GM18502 (cell line): ENCODE data around the gene FBXW5.

ENCODE experiments used
- ATAC-seq: cut with Tn5 transposase; IDR thresholded peaks from one replicate; pipeline ENCODE4 v1.9.1; 2021; ENCODE audit warnings: mild to moderate bottlenecking; ENCODE audit not compliant: unreplicated experiment, poor library complexity

FBXW5 gene

DNA sequence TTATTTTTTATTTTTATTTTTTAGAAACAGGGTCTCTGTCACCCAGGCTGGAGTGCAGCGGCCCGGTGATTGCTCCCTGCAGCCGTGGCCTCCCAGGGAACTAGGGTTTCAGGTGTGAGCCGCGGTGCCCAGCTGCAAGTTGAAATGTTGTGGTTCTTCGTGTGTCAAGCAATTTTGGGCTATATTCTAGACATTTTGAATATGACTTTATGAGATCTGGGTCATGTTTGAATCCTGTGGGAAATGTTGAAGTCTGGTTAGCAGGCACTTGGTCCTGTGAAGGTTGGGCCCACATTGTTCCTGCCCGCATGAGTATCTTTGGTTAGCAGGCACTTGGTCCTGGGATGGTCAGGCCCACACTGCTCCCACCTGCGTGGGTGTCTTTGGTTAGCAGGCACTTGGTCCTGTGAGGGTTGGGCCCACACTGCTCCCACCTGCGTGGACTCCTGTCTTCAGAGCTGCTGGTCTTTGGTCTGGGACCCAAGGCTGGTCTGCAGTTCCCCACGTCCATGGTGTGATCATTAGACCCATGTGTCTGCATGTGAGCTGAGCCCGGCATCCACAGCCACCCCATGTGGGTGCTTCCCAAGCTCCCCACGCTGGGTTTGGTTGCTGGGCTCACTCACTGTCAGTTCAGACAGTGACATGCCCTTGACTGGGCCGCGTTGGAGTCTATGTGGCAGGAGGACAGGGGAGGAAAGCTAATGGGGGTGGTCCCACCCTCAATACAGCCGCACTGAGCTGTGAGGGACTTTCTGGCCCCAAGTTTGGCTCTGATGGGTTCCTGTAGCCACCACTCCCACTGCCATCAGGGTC, 7.1 kb downstream of the FBXW5 start:
- no peak for ATAC-seq

DNA sequence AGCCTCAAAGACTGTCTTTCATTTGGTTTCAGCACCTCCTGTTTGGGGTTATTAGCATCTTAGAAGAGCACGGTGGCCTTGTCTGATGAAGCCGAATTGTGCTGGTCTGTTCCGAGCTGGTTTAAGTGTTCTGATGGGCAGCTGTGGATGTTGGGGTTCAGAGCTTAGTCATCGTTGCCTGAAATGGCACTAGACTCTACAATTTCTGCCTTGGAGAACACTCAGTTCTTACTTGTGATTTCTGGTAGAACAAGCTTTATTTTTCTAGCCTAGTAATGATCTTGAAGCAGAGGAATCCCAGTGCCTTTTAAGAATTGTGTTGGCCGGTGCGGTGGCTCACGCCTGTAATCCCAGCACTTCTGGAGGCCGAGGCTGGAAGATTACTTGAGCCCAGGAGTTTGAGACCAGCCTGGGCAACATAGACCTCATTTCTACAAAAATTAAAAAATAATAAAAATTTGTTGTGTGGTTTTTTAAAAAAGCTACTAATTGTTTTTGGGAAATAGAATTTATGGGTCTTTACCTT, 7.8 kb downstream of the FBXW5 start:
- no peak for ATAC-seq

DNA sequence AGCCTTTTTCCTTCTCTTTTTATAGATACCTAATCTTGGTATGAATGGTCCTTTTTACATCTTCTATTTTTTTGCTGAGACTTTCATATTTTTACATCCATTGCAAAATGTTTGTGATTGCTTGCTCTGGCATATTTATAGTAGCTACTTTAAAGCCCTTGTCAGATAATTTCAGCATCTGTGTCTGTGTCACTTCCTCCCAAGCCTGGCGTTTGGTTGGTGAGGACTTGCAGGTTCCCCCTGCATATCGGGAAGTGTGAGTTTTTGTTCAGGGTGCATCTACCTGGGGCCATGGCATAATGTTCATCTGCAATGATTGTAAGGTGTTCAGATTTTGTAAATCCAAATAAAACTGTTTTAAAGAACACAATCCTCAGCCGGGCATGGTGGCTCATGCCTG, 8.9 kb downstream of the FBXW5 start:
- ATAC-seq = no peak

DNA sequence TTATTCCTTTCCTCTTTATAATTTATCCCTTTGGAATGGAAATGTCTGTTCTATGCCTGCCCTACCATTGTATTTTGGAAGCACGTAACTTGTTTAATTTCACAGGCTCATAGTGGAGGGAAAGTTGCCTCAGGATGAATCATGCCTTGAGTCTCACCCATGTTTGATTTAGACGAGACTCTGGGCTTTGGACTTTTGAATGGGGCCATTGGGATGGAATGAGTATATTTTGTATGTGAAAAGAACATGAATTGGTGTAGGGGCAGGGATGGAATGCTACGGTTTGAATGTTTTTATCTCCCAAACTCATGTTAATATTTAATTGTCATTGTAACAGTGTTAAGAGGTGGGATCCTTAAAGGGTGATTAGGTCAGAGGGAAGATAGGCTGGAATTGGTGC, 10.3 kb downstream of the FBXW5 start:
- no peak for ATAC-seq

DNA sequence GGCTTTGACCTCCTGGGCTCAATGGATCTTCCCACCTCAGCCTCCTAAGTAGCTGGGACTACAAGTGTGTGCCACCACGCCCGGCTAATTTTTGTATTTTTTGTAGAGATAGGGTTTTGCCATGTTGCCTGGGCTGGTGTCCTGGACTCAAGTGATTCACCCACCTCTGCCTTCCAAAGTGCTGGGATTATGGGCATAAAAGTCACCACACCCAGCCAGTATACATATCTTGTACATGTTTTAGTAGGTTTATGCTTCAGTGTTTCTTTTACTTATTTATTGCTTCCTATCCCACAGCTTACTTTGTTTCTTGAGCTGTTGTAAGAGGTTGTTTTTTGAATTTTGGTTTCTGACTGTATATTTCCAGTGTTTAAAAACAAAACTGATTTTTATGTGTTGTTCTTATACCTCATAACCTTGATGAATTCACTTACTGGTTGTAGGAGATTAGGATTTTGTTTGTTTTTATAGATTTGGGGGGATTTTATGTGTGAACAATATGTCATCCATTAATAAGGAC, 12.9 kb downstream of the FBXW5 start:
- ATAC-seq = no peak

DNA sequence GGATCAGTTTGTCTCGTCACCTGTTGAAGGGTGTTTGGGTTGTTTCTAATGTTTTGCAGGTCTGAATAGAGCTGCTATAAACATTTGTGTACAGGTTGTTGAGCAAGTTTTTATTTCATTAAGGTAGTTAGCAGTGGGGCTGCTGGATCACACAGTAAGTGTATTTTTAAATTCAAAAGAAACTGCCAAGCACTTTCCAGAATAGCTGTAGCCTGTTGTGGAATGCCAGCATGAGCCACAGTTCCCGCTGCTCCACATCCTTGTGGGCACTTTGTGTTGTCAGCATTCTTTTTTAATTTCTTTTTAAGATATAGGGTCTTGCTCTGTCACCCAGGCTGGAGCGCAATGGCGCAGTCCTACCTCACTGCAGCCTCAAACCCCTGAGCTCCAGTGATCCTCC, 14.5 kb downstream of the FBXW5 start:
- ATAC-seq = no peak

DNA sequence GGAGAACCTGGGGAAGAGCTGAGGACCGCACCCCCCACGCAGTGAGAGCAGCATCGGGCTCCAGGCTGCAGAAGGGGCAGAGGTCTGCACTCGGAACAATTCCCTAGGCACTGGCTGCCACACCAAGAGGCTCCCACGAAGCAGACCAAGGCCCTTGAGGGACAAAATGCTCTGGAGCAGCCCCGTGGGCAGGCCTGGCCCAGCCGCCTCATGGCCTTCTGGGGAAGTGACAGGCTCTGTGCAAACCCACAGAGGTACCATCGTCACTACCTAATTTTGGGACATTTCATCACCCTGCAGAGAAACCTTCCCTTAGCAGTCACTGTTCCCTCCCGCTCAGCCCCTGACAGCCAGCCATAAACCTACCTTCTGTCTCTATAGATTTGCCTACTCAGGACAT, 15.9 kb downstream of the FBXW5 start:
- no peak for ATAC-seq

DNA sequence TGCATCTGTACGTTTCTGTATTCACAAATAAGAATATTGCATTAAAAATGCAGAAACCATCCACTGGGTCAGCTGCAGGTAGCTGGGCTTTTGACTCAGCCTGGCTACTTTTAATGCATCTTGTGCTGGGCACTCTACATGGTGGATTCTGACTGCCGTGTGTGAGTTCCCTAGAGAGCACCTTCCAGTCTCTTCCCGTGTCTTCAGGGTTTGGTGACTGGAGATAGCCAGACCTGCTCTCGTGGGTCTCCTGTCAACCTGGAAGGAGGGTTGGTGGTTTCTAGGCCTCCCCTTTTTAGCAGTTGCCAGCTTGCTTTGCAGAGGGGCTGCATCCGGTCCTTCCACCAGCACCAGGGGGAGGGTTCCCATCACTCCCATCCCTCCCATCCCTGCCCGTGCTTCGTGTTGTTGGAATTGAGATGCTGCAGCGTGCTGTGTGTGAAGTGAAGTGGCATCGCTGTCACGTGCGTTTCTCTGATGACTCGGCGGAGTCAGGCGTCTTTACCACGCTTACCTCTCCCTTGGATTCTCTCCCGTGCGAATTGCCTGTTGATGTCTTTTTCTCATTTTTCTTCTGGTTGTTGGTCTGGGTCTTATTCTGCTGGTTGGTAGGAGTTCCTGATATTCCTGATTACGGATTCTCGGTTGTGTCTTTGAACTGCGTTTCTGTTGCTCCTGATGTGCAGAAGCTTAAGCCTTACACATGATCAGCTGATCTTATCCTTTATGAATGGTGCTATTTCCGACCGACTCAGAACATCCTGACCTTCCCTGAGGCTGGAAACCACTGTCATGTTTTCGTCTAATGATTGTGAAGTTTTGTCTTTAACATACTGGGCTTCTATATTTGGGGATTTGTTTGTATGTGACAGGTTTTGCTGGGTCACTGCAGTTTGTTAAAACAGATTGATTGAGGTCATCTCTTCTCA, 16.9 kb downstream of the FBXW5 start:
- ATAC-seq = no peak

DNA sequence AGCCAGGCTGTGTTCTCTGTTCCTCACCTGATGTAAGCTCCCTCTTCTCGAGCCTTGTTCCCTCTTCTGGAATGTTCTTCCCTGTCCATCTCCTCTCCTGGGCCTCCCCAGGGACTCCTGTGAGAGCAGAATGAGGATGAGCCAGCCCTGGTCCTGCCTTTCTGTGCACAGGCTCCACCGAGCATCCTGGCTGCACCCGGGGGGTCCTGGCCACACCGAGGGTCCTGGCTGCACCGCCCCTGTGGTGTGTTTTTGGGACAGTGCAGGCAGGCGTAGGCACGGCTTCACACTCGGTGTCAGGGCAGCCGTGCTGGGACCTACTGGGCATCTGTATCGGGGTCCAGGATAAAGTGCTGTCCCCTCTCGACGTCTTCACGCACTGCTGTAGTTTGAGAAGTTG, 17.8 kb downstream of the FBXW5 start:
- no peak for ATAC-seq

DNA sequence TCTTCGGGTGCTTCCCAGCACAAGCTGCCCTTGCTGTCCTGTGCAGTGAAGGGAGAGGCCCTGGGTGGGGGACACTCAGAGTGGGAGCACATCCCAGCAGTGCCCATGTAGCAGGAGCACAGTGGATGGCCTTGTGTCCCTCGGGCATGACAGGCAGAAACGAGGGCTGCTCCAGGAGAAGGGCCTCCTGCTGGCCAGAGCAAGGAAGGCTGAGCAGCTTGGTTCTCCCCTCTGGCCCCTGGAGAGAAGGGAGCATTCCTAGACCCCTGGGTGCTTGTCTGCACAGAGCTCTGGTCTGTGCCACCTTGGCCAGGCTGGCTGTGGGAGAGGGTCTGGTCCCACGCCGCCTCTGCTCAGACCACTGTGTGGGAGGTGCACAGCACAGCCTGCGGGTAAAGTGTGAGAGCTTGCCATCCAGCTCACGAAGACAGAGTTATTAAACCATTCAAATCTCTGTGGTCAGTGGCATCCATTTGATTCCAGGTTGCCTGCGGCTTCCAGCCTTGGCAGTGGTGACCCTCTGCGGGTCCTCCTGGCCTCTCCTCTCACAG, 18.3 kb downstream of the FBXW5 start:
- ATAC-seq = no peak

DNA sequence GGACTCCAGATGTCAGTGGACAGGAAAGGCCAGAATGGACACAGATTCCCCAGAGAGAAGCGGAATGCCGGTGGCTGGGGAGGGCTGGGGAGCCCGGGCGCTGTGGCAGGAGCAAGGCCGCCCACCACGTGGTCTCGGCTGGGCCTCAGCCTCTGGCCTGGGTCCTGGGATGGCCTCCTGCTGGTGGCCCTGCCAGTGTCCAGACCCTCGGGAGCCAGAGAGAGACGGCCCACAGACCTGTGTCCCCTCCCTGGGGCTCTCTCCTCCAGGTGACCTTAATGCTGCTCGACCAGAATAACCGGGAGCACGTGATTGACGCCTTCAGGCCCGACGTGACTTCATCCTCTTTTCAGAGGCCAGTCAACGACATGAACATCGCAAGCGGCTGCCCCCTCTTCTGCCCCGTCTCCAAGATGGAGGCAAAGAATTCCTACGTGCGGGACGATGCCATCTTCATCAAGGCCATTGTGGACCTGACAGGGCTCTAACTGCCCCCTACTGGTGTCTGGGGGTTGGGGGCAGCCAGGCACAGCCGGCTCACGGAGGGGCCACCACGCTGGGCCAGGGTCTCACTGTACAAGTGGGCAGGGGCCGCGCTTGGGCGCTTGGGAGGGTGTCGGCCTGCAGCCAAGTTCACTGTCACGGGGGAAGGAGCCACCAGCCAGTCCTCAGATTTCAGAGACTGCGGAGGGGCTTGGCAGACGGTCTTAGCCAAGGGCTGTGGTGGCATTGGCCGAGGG, 19.0 kb downstream of the FBXW5 start:
- no peak for ATAC-seq

DNA sequence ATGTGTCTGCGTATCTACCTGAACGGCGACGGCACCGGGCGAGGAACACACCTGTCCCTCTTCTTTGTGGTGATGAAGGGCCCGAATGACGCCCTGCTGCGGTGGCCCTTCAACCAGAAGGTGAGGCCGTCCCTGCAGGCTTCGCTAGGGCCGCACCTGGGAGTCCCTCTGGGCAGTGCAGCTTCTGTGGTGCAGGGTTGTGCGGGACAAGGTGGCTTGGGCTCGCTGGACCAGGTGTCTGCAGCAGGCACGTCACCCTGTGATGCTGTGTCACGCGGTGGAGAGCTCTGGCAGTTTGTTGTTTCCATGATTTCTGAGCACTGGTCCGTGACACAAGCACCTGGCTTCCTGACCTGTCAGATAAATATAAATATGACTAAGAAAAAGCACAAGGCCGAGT, 20.7 kb downstream of the FBXW5 start:
- no peak for ATAC-seq

DNA sequence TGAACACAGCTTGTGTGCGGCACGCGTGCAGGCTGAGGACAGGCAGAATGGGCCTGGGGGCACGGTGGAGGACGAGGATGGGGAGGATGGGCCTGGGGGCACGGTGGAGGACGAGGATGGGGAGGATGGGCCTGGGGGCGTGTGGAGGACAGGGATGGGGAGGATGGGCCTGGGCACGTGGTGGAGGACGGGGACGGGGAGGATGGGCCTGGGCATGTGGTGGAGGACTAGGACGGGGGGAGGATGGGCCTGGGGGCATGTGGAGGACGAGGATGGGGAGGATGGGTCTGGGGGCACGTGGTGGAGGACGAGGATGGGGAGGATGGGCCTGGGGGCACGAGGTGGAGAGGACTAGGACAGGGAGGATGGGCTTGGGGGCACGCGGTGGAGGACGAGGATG, 22.0 kb downstream of the FBXW5 start:
- ATAC-seq = no peak

DNA sequence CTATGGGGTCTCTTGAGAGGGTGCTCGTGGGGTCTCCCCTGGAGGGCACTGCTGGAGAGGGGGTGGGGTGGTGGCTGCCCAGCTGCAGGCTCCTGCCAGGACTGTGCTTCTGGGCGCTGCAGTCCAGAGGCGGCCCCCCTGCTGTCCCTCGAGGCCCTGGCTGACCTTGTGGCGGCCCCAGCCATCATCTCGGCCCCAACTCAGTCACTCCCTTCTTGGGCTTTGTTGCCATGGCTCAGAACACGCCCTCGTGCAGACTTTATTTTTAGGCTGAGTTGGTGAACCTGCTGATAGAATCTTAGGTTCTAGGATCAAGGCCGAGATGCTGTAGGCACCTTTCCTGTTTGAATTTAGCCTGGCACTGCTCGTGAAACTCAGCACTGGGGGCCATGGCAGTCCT, 22.8 kb downstream of the FBXW5 start:
- ATAC-seq = no peak

DNA sequence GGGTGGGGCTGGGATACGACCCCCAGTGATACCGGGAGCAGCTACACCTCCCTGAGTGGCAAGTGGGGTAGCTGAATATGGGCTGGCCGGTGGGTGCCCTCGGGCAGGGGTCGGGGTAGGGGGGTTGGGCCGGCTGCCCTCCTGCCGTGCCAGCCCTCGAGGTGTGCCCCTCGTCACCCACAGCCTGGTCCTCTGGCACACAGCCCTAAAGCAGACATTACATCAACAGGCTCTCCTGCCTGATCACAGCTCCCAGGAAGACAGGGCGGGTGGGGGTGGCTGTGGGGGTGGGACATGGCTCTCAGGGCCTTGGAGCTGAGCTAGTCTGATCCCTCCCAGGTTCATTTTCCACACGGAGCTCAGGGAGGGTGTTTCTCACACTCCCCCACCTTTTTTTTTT, 23.2 kb downstream of the FBXW5 start:
- no peak for ATAC-seq

DNA sequence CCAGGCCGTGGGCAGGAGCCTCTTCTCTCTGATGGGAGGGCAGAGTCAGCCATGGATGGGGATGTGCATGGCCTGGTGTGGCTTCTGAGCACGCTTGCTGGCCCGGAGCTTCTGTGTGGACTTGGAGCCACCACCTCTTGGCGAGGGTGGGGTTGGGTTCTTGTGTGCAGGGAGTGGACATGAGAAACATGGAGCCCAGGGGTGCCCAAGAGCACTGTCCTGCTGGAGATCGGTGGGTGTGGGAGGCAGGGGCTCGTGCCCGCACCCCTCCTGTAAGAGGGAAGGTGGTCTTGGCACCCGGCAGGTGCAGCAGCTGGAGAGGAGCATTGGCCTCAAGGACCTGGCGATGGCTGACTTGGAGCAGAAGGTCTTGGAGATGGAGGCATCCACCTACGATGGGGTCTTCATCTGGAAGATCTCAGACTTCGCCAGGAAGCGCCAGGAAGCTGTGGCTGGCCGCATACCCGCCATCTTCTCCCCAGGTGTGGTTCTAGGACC, 23.8 kb downstream of the FBXW5 start:
- ATAC-seq = no peak

DNA sequence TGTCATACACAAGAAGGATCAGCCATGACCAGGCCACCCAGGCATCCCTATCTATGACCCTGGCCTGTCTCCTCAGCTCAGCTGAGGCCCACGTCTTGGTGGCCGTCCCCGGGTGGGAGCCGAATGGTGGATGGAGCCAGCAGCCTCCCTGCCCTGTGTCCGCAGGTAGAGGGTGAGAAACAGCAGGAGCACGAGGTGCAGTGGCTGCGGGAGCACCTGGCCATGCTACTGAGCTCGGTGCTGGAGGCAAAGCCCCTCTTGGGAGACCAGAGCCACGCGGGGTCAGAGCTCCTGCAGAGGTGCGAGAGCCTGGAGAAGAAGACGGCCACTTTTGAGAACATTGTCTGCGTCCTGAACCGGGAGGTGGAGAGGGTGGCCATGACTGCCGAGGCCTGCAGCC, 24.5 kb downstream of the FBXW5 start:
- no peak for ATAC-seq

DNA sequence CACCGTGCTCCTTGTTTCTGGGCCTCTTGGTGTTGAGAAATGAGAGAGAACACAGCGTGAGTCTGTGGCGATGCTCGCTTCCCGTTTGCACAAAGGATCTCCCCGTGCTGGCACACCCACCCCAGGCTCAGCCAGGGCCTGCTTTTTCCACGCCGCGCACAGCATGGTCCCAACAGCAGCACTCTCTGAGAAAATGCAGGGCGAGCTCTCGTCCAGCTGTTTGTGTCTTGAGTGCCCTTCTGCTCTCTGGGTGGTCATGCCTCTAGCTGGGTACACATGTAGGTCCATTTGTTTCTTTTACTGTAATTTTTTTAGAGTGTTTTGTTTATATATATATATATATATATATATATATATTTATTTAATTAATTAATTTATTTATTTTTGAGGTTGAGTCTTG, 26.6 kb downstream of the FBXW5 start:
- ATAC-seq = no peak

DNA sequence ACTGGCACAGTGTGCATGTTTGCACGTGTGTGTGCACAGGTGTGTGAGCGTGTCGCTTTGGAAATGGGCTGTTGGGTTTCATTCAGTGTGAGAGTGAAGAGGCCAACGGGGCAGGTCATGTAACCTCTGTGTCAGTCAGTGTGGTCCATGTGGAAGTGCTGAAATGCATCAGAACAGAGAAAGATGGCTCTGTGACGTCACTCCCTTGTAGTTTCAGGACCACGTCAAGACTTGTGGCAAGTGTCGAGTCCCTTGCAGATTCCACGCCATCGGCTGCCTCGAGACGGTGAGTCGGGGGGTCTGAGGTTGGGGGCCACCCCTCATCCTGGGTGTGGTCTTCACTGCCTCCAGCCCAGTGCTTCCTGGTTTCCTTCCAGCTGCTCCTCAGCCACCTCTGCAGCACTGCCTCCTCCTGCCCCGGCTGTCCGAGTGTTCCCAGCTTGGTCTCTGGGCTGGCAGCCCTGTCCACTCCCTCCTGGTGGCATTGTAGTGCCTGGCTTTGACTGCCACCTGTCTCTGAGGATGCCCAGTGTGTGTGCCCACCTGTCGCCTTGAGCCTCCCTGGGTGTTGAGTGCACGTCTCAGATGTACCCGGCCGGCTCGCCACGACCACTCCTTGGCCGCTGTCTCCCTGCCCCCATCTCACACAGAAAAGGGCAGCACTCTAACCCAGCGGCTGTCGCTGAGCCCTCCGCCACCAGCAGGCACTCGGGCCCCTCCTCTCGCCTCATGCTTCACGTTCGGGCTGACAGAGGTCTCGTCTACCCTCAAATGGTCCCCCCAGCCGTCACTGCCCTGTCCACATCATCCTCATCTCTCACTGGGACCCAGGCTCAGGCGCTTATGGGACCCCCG, 28.0 kb downstream of the FBXW5 start:
- ATAC-seq = no peak
